ENCODE results near the gene AOC1.

Gene AOC1

GRCh38 chr7:150823484-150824126 lies 28.7 kb upstream of the AOC1 start (continued):
- TF ChIP-seq, protein P1, sequence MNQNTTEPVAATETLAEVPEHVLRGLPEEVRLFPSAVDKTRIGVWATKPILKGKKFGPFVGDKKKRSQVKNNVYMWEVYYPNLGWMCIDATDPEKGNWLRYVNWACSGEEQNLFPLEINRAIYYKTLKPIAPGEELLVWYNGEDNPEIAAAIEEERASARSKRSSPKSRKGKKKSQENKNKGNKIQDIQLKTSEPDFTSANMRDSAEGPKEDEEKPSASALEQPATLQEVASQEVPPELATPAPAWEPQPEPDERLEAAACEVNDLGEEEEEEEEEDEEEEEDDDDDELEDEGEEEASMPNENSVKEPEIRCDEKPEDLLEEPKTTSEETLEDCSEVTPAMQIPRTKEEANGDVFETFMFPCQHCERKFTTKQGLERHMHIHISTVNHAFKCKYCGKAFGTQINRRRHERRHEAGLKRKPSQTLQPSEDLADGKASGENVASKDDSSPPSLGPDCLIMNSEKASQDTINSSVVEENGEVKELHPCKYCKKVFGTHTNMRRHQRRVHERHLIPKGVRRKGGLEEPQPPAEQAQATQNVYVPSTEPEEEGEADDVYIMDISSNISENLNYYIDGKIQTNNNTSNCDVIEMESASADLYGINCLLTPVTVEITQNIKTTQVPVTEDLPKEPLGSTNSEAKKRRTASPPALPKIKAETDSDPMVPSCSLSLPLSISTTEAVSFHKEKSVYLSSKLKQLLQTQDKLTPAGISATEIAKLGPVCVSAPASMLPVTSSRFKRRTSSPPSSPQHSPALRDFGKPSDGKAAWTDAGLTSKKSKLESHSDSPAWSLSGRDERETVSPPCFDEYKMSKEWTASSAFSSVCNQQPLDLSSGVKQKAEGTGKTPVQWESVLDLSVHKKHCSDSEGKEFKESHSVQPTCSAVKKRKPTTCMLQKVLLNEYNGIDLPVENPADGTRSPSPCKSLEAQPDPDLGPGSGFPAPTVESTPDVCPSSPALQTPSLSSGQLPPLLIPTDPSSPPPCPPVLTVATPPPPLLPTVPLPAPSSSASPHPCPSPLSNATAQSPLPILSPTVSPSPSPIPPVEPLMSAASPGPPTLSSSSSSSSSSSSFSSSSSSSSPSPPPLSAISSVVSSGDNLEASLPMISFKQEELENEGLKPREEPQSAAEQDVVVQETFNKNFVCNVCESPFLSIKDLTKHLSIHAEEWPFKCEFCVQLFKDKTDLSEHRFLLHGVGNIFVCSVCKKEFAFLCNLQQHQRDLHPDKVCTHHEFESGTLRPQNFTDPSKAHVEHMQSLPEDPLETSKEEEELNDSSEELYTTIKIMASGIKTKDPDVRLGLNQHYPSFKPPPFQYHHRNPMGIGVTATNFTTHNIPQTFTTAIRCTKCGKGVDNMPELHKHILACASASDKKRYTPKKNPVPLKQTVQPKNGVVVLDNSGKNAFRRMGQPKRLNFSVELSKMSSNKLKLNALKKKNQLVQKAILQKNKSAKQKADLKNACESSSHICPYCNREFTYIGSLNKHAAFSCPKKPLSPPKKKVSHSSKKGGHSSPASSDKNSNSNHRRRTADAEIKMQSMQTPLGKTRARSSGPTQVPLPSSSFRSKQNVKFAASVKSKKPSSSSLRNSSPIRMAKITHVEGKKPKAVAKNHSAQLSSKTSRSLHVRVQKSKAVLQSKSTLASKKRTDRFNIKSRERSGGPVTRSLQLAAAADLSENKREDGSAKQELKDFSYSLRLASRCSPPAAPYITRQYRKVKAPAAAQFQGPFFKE (tag by site-specific recombination; IDR thresholded peaks at IDR 0.05; ENCODE audit: borderline replicate concordance), result no peak
- TF ChIP-seq ZNF423 (tag by site-specific recombination; IDR thresholded peaks at IDR 0.05) (no peak), KLF17 (tag by site-specific recombination; IDR thresholded peaks at IDR 0.05) (no peak), ZNF202 (tag by site-specific recombination; IDR thresholded peaks at IDR 0.05; ENCODE audit: borderline replicate concordance) (no peak), ZFP3 (tag by site-specific recombination; IDR thresholded peaks at IDR 0.05; ENCODE audit: low read depth) (no peak), ZNF221 (tag by site-specific recombination; IDR thresholded peaks at IDR 0.05; ENCODE audit: borderline replicate concordance) (no peak), ZNF169 (tag by site-specific recombination; IDR thresholded peaks at IDR 0.05) (no peak), ZNF223 (tag by site-specific recombination; IDR thresholded peaks at IDR 0.05) (no peak), KLF8 (tag by site-specific recombination; IDR thresholded peaks at IDR 0.05) (no peak; the same call in 1 of the 2 replicates), ZNF777 (tag by site-specific recombination; IDR thresholded peaks at IDR 0.05; ENCODE audit: borderline replicate concordance) (no peak), ZBTB48 (tag by site-specific recombination; IDR thresholded peaks at IDR 0.05) (no peak), GLIS2 (tag by site-specific recombination; IDR thresholded peaks at IDR 0.05) (no peak), ZNF157 (tag by site-specific recombination; IDR thresholded peaks at IDR 0.05) (no peak), PRDM4 (tag by site-specific recombination; IDR thresholded peaks at IDR 0.05) (no peak), ZNF76 (tag by site-specific recombination; IDR thresholded peaks at IDR 0.05; ENCODE audit: borderline replicate concordance, low read depth) (no peak), ZSCAN23 (tag by site-specific recombination; IDR thresholded peaks at IDR 0.05) (no peak), FEZF1 (tag by site-specific recombination; IDR thresholded peaks at IDR 0.05) (no peak), HOXA7 (CRISPR knock-in tag; IDR thresholded peaks at IDR 0.05; ENCODE audit: borderline replicate concordance) (no peak), HIC1 (tag by site-specific recombination; IDR thresholded peaks at IDR 0.05) (peak; percentile 62), HOXC10 (CRISPR knock-in tag; IDR thresholded peaks at IDR 0.05) (no peak)
- TF ChIP-seq, protein P2, sequence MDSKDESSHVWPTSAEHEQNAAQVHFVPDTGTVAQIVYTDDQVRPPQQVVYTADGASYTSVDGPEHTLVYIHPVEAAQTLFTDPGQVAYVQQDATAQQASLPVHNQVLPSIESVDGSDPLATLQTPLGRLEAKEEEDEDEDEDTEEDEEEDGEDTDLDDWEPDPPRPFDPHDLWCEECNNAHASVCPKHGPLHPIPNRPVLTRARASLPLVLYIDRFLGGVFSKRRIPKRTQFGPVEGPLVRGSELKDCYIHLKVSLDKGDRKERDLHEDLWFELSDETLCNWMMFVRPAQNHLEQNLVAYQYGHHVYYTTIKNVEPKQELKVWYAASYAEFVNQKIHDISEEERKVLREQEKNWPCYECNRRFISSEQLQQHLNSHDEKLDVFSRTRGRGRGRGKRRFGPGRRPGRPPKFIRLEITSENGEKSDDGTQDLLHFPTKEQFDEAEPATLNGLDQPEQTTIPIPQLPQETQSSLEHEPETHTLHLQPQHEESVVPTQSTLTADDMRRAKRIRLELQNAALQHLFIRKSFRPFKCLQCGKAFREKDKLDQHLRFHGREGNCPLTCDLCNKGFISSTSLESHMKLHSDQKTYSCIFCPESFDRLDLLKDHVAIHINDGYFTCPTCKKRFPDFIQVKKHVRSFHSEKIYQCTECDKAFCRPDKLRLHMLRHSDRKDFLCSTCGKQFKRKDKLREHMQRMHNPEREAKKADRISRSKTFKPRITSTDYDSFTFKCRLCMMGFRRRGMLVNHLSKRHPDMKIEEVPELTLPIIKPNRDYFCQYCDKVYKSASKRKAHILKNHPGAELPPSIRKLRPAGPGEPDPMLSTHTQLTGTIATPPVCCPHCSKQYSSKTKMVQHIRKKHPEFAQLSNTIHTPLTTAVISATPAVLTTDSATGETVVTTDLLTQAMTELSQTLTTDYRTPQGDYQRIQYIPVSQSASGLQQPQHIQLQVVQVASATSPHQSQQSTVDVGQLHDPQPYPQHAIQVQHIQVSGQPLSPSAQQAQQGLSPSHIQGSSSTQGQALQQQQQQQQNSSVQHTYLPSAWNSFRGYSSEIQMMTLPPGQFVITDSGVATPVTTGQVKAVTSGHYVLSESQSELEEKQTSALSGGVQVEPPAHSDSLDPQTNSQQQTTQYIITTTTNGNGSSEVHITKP (tag by site-specific recombination; IDR thresholded peaks at IDR 0.05), result peak; percentile 82
- TF ChIP-seq, protein P3, sequence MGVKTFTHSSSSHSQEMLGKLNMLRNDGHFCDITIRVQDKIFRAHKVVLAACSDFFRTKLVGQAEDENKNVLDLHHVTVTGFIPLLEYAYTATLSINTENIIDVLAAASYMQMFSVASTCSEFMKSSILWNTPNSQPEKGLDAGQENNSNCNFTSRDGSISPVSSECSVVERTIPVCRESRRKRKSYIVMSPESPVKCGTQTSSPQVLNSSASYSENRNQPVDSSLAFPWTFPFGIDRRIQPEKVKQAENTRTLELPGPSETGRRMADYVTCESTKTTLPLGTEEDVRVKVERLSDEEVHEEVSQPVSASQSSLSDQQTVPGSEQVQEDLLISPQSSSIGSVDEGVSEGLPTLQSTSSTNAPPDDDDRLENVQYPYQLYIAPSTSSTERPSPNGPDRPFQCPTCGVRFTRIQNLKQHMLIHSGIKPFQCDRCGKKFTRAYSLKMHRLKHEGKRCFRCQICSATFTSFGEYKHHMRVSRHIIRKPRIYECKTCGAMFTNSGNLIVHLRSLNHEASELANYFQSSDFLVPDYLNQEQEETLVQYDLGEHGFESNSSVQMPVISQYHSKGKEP (tag by site-specific recombination; IDR thresholded peaks at IDR 0.05), result peak; percentile 25; the same call in 1 of the 2 replicates
